Mammary epithelial cell (primary cell): ENCODE measurements around the gene WEE2.

Source experiments
- CTCF ChIP-seq, 2 donors: IDR thresholded peaks in 1 of 2; conservative IDR thresholded peaks in 1 of 2; 2 replicates each; pipeline ENCODE4 v1.5.1; 2011 to 2012; ENCODE audit warnings: inconsistent platforms in 2 of 2, low read length in 2 of 2, mild to moderate bottlenecking in 2 of 2, control low read depth in 1 of 2, low read depth in 1 of 2; ENCODE audit not compliant: insufficient read depth in 1 of 2; ENCODE audit errors: extremely low read depth in 1 of 2
- EZH2 ChIP-seq: IDR thresholded peaks from 2 replicates; pipeline ENCODE4 v1.6.1; 2012; ENCODE audit warnings: low read length, inconsistent platforms, borderline replicate concordance

GRCh38 chr7:141674171-141674671 lies 33.9 kb upstream of the WEE2 start:
- TF ChIP-seq CTCF (conservative IDR thresholded peaks at IDR 0.05 in 1 of 2, IDR thresholded peaks at IDR 0.05 in 1 of 2; ENCODE audit: extremely low read depth in 1 of 2, insufficient read depth in 1 of 2, low read depth in 1 of 2, low read length in 2 of 2) (no peak), EZH2 (no peak)
